UCSD-AML1 (cell line): Measurements from ENCODE around the gene OOSP3.
"Not testable (repeated sequence)": the region's sequence is repeated elsewhere in the genome, so short reads cannot be mapped to it uniquely, and the experiment has no call there.

ENCODE experiments used
- DNase-seq: peaks from one replicate; lab custom pipeline; 2025; ENCODE audit not compliant: unreplicated experiment; lab: John Stamatoyannopoulos, UW

Gene OOSP3, protein sequence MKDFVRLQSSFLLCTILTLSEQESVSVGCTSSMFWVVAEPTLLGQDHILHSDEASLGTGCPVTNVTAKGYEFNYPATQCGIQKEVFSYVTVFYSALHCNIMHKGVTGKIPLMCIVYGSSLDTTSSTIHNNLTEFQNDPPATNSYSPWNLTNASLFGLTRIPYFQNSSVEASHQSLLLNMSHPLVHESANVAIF

DNA sequence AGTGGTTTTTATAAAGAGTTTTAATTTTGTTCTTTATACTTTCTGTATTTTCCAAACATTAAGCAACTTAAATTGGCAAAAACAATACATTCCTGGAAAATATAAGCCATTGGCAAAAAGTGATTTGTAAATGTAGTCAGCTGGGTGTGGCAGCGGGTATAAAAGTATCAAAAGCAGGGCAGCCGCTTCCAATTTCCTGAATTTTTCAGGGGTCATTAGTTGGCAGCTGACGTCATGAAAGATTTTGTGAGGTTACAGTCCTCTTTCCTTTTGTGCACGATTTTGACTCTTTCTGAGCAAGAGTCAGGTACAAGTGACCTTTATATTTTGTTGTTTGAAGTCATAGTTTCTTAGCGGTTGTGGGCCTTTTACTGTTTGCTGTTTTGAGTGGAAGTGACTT lies at the start of gene OOSP3:
Gene OOSP3 (plus strand): TSS at position 208 of the 400 bp plus-strand sequence. CDS start 27 bp downstream, at position 235.
- DNase-seq: no peak

DNA sequence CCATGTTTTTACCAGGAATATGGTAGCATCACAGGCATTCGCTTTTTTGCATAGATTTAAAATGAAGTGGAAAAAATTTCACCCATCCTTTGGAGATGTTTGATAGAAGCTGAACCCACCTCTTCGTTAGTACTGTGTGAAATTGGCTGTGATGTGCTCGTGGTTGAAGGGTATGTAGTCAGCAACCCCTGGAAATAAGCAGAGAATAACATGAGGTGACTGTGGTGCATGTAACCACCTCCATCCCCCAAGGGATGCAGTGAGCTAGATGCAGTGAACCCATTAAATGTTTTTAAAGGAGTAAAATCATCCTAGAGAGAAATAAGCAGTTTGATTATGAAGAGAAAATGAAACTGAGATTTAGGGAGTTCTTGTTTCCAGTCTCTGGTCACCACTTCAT lies 49.2 kb upstream of the OOSP3 start:
- no peak for DNase-seq

- DNase-seq: no peak
Measured at GRCh38 chr11:59833602-59834001, 45.0 kb upstream of the OOSP3 start.

DNA sequence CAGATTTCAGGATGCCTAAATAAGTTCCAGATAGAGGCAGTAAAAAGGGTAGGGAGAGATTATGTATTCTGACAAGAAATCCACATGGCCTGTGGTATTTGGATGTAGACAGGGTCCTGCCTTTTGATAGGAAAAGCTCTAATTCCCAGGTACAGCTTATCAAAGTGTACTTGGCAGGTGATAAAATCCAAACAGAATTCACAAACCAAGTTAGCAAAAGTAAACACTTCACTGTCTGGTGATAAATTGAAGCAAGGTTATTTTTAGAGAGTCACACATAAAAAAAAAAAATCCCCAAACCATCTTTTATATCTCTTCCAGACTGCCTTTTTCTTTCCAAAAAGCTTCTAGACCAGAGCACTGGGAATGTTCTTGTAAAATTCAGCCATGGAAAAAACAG lies 39.0 kb upstream of the OOSP3 start:
- no peak for DNase-seq

DNA sequence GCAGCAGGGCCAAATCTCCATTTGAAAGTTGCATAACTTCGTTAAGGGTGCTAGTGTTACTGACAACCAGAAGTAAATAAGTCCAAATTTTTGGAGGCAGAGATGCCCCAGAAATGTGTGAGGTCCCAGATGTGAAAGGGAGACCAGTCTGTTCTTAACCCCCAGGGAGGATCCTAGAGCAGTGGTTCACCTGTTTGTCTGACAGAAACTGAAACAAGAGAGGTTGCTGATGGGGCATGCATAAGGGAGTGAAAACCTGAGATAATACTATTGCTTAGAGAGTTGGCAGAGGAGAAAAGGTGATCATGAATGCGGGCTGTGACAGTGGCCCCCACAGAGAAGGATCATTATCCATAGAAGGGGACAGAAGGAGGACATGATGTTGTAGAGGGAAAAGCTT lies 37.1 kb upstream of the OOSP3 start:
- DNase-seq: no peak

DNA sequence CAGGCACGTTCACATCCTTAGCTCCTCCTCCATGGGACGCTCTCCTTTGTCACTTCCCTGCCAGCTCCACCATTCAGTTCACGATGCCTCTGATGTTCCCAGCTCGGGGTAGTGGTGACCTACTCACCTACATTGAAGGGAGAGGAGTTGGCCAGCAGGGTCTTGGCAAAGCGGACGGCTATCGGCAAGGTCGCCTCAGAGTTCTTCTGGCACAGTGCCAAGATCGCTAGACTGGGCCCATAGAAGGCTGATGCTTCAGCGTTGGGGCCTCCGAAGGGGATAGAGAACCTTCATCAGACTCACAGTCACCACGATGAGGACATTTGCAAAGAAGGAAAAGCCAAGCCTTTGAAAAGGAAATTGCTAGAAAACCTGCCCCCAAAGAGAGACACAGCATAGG lies 36.3 kb upstream of the OOSP3 start:
- no peak for DNase-seq

DNA sequence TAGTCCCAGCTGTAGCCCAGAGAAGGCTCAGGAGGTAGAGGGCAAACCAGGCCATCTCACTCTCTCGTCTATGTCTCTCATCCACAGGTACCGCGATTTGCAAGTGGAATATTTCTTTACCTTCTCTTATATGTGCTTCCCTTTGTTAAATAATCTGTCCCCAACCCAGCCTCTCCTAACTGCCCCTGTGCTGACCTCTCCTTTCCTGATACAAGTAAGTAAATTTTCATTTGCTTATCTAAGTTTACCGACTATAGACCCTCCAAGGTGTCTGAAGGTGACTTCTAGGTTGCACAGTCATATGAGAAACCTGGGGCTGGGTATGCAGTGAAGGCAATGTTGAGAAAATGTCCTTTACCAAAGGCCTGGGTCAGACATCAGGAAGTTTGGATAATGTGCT lies 33.2 kb upstream of the OOSP3 start, which contains the start of gene CBLIF:
Gene CBLIF (minus strand): TSS at position 101 of the 400 bp plus-strand sequence. CDS start 46 bp downstream, at position 55.
- no peak for DNase-seq

DNA sequence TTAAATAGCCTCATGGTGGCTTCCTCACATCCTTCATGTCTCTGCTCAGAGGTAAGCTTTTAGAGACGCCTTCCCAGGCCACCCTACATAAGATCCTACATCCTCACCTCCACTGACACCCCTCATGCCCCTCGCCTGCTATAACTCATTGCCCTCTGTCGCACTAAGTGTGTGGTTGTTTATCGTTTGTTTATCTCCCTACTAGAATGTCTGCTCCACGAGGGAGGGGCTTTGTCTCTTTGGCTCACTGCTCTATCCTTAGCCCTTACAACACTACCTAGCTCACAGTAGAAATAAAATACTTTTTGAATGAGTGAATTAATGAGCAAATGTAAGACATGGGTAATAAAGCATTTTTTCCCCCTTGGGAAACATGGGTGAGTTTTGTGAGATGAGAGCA lies 32.0 kb upstream of the OOSP3 start:
- DNase-seq: no peak

GRCh38 chr11:59847626-59848025 lies 31.0 kb upstream of the OOSP3 start:
- no peak for DNase-seq

DNA sequence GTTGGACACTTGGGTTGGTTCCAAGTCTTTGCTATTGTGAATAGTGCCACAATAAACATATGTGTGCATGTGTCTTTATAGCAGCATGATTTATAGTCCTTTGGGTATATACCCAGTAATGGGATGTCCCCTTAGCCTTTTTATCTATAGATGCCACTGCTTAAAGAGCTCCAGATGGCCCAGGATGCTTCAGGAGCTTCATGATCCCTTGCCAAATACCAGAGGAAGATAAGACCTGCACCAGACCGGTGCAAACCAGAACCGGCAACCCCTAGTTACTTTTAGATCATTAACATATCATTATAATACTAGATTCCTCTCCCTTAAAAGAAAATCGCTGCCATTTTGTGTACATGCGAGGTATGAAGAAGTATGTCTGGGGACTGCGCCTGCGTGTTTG lies 30.1 kb upstream of the OOSP3 start:
- not testable (repeated sequence) for DNase-seq

GRCh38 chr11:59849129-59849528 lies 29.5 kb upstream of the OOSP3 start:
- DNase-seq: no peak

GRCh38 chr11:59849551-59849950 lies 29.0 kb upstream of the OOSP3 start:
- DNase-seq: not testable (repeated sequence)

DNA sequence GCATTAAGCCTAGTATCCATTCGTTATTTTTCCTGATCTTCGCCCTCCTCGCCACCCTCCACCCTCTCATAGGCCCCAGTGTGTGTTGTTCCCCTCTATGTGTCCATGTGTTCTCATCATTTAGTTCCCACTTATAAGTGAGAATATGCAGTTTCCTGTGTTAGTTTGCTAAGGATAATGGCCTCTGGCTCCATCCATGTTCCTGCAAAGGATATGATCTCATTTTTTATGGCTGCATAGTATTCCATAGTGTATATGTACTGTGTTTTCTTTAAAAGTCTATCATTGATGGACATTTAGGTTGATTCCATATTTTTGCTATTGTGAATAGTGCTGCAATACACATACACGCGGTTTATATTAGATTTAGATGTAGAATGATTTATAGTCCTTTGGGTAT lies 27.2 kb upstream of the OOSP3 start:
- not testable (repeated sequence) for DNase-seq

GRCh38 chr11:59854871-59855270 lies 23.7 kb upstream of the OOSP3 start:
- no peak for DNase-seq

DNA sequence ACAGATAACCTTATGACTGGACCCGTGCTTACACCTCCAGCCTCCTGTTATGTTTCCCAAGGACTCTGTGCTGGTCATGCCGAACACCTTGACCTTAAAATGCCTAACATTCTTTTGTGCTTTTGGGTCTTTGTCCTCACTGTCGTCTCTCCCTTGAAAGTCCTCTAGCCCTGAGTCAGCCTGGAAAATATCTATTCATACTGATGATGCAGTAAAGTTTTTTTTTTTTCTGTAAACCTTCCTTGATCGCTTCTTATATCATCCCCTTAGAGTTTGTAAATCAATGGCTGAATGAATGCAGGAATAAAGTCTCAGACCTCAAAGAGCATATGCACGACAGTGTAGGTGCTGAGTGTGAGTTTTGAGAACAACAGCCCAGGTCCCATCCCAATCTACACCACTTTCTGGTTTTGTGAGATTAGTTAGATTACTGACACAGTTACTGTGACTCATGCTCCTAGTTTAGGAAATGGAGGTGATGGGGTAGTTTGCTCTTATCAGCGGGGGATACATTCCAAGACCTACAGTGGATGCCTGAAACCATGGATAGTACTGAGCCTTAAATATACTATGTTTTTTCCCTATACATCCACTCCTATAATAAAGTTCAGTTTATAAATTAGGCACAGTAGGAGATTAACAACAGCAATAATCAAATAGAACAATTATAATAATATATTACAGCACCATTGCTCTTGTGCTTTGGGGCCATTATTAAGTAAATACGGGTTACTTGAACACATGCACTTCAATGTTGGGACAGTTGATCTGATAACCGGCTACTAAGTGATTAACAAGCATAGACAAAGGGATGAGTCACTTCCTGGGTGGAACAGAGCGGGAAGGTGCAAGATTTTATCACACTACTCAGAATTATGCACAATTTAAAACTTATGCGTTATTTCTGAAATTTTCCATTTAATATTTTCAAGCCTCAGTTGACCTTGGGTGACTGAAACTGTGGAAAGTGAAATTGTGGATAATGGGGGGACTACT lies 20.8 kb upstream of the OOSP3 start:
- no peak for DNase-seq

DNA sequence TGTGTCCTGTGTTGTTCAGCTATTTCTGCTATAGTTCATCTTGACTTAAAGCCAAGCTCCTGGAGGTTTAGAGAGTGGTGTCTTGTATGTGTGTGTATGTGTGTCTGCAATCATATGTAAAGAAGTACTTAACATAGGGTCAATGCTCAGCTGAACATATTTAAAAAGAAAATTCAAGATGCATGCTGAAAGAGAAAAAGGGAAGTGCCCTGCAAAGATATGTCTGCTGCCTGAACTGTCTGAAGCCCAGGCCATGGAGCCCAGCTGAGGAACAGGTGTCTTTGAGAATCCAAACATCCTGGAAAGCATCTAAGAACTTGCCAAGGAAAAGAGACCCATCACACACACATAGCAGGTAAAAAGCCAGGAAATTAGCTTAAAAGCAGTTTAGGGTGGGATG lies 18.9 kb upstream of the OOSP3 start:
- DNase-seq: no peak

DNA sequence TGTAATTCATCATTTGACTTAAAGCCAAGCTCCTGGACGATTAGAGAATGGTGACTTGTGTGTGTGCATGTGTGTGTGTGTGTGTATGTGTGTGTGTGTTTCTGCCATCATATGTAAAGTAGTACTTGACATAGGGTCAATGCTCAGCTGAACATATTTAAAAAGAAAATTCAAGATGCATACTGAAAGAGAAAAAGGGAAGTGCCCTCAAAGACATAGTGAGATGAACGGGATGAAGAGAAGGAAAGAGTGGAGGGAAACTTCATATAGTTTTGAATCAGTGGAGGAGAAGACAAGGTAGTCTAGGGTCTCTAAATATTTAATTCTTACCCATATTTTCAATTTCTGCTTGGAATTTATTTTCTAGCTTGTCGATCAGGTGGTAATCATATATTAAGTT lies 16.3 kb upstream of the OOSP3 start:
- DNase-seq: no peak

DNA sequence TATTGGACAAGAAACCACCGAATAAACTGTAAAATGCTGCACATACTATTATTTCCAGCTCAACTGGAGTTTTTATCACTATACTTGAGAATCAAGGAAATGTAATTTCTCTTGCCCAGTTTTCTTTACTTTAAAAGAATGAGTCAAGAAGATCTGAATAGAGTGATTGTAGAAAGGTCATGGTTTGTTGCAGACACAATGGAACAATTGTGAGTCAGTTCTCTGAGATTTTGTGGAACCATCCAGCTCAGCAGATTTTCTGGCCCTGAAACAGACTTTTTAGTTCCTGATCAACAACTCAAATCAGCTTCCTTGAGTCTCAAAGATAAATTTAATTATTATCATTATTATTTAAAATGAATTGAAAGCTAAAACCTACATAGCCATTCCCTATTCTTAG lies 13.6 kb upstream of the OOSP3 start:
- no peak for DNase-seq

GRCh38 chr11:59866397-59866796 lies 12.2 kb upstream of the OOSP3 start, which contains the start of gene TCN1:
Gene TCN1 (minus strand): TSS chr11:59866487. CDS start chr11:59866470, 17 bp downstream.
- DNase-seq: no peak

GRCh38 chr11:59866836-59867235 lies 11.7 kb upstream of the OOSP3 start:
- no peak for DNase-seq

DNA sequence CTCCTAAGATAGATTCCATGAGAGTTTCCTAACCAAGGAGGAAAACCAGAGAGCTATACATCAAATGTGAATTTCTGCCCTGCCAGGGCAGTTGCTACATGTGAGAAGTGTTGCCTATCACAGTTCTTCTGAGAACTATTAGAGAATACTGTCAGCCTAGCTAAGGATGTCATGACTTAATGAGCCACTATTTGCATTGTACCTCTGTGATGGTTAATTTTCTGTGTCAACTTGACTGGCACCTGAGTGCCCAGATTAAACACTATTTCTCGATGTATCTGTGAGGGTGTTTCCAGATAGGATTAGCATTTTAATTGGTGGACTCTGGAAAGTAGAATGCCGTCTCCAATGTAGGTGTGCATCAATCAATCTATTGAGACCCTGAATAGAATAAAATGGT lies 10.6 kb upstream of the OOSP3 start:
- DNase-seq: no peak

DNA sequence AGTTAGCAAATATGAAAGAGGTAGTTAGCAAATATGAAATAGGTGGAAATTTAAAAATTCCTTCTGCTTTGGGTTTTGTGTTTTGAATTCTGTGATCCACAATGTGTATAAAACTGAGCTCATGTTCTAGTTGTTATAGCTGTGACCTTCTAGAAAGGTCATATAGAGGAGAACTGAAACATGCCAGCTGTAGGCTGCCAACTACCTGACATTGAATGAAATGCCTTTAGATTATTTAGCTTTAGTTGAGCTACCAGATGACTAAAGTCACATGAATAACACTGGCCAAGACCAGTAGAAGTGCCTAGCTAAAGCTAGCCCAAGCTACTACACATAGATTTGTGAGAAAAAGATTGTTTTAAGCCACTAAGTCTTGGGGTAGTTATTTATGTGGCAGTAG lies 6.5 kb upstream of the OOSP3 start:
- no peak for DNase-seq
